ENCODE results near the gene TTC39C.

DNA sequence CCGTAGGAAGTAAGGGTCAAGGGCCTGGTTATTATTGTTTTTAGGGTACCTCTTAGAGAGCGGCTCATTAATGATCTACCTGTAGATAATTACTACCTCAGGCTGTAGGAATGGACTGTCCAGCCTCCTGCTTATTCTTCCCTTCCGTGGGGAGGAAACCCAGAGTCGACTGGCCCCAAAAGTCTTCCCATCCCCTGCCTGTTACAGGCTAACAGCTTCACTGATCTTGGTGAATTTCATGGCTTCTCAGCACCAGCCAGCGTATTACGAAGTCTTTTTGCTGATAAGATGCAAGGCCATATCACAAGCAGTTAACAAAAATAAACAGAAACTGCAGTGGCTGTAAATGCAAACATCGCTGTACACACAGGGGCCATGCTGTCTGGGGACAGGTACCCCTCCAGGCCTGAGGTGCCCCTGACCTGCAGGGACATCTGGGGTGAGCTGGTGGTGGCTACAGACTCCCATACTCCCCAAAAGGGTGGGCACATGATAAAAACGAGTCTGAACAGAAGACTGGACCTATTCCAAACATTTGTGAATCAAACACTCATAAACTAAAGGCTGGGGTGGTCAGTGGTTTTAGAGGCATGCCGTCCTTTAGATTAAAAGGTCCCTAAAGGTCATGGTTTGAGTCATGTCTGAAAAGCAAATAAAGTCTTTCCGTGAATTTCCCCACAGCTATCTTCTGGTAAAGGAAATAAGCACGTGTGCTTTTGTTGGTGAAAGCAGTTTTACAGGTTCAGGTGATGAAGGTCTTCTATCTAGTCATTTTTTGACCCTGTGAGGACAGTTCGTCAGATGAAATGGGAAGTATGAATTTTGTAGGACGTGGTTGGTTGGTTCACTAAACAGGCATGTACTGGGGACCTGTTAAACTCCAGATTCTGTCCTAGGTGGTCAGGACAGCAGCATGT lies 36.7 kb downstream of the TTC39C start:
- TF ChIP-seq POLR2AphosphoS5 (IDR thresholded peaks at IDR 0.05; ENCODE audit: low read depth, low read length), result no peak
- TF ChIP-seq TAF1 (IDR thresholded peaks at IDR 0.05; ENCODE audit: borderline replicate concordance, low read depth, low read length), result no peak

All from GM12892 (cell line).